ENCODE measurements around the gene DCAF11. TPM values are rescaled to one million over a fixed set of nuclear protein-coding genes. Genes with fewer than 3 reads are reported as not detected.
A peak's percentile ranks its signal among the peaks of the same experiment; 100 is the strongest.

DCAF11 gene
- total RNA-seq = 30.7 to 41.5 TPM (median 32.9 TPM) in 3 replicates
- long read RNA-seq, full-length matches to known transcripts = 14 of 26 reads
- long read RNA-seq, partial matches to known transcripts = 0 of 26 reads
- long read RNA-seq, other reads (novel, unspliced or antisense) = 12 of 26 reads

- Mint-ChIP-seq H3K27me3 (ENCODE audit: low read depth) (no peaks in the 10 kb centered on the region), H3K36me3 (ENCODE audit: low read depth) (peaks cover 15% of the 10 kb centered on the region), H3K9me3 (ENCODE audit: low read depth) (no peaks in the 10 kb centered on the region)
Measured at GRCh38 chr14:24114532-24115421, at the start of gene DCAF11, which contains the start of gene NRL. DCAF11 (plus strand) TSS chr14:24114777; CDS start chr14:24115595, 818 bp downstream. NRL (minus strand) TSS chr14:24114949; CDS start chr14:24082848, 32,101 bp downstream.

GRCh38 chr14:24064856-24065255, 49.7 kb upstream of the DCAF11 start:
- no peak for TF ChIP-seq CTCF (IDR thresholded peaks at IDR 0.05)
- Mint-ChIP-seq H3K9me3 (ENCODE audit: low read depth) (no peaks in the 10 kb centered on the region), H3K4me1 (ENCODE audit: low read depth) (no peaks in the 10 kb centered on the region), H3K27ac (ENCODE audit: unreplicated experiment) (no peak overlapping the region), H3K36me3 (ENCODE audit: low read depth) (no peaks in the 10 kb centered on the region), H3K27me3 (ENCODE audit: low read depth) (peaks cover 18% of the 10 kb centered on the region), H3K4me3 (ENCODE audit: unreplicated experiment) (no peak overlapping the region)
- DNase-seq (ENCODE audit: low spot score) = no peak

More at GRCh38 chr14:24114532-24115421, at the start of gene DCAF11, which contains the start of gene NRL:
- no peak for TF ChIP-seq CTCF (IDR thresholded peaks at IDR 0.05)
- Mint-ChIP-seq H3K27ac (ENCODE audit: unreplicated experiment) (peak within 1 kb of the TSS; percentile 99), H3K4me3 (ENCODE audit: unreplicated experiment) (peak within 1 kb of the TSS; percentile 93), H3K4me1 (ENCODE audit: low read depth) (peaks cover 21% of the 10 kb centered on the region)
- peak; percentile 99 for DNase-seq (ENCODE audit: low spot score)

DNA sequence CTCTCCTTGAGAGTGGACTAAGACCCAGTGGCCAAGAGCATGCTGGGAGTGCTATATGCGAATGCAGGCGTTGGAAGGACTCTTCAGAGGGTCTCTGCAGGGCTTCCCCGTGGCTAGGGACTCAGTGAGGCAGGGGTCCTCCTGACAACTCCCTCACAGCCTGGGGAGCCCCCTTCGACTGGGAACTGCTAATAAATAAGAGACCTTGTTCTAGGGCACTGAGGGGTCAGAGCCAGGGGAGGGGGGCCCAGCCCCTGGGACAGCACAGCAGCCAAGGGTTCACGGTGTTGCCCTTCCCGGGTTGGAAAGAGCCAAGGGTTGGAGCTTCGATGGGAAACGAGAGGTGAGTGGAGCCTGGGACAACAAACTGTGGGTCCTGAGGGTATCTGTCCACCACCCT, 49.2 kb upstream of the DCAF11 start:
- no peak overlapping the region for H3K27ac Mint-ChIP-seq (ENCODE audit: unreplicated experiment)
- no peak for TF ChIP-seq CTCF (IDR thresholded peaks at IDR 0.05)
- H3K4me1 Mint-ChIP-seq (ENCODE audit: low read depth) = no peaks in the 10 kb centered on the region
- H3K27me3 Mint-ChIP-seq (ENCODE audit: low read depth) = peaks cover 24% of the 10 kb centered on the region
- no peak for DNase-seq (ENCODE audit: low spot score)
- H3K9me3 Mint-ChIP-seq (ENCODE audit: low read depth) = no peaks in the 10 kb centered on the region
- no peak overlapping the region for H3K4me3 Mint-ChIP-seq (ENCODE audit: unreplicated experiment)
- H3K36me3 Mint-ChIP-seq (ENCODE audit: low read depth) = no peaks in the 10 kb centered on the region

DNA sequence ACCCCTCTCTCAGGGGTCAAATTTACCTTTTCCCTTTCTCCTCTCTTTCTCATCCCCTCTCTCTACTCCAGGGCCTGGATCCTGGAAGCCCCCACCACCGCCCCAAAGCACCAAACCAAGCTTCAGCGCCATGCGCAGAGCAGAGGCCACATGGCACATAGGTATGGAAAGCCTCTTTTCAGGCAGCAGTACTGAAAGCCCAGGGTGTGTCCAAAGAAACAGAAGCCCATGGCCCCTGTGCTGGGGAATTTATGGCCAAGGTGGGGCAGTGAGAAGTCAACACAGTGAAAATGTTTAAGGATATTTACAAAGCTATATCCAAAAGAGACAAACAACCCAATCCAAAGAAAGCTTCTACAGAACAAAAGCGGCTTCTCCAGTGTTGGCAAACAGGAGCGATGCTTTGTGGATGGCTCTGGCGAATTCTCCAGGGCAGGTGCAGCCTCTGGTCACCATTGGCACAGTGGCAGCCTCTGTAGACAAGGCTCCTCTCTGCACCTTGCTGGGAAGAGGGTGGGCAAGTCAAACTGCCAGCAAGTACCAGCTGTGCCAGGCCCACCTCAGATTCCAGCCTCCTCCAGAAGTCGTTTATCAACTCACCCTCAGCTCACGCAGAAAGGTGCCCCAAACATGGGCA, 48.0 kb upstream of the DCAF11 start:
- no peak overlapping the region for H3K27ac Mint-ChIP-seq (ENCODE audit: unreplicated experiment)
- peaks cover 27% of the 10 kb centered on the region for H3K27me3 Mint-ChIP-seq (ENCODE audit: low read depth)
- H3K36me3 Mint-ChIP-seq (ENCODE audit: low read depth) = no peaks in the 10 kb centered on the region
- DNase-seq (ENCODE audit: low spot score) = no peak
- no peaks in the 10 kb centered on the region for H3K4me1 Mint-ChIP-seq (ENCODE audit: low read depth)
- TF ChIP-seq CTCF (IDR thresholded peaks at IDR 0.05) = no peak
- H3K9me3 Mint-ChIP-seq (ENCODE audit: low read depth) = no peaks in the 10 kb centered on the region
- no peak overlapping the region for H3K4me3 Mint-ChIP-seq (ENCODE audit: unreplicated experiment)

Measured in chondrocyte (in vitro differentiated cells).